Stomach (tissue), 9 donors: ENCODE results near the gene GLDC. TPM values are rescaled to one million over a fixed set of nuclear protein-coding genes. Genes with fewer than 3 reads are reported as not detected.

ENCODE experiments used
- DNase-seq, 2 donors: peaks; one replicate each; pipeline versions ENCODE4 v3.0.0 to v3.0.0-alpha.2; 2013 to 2019
- H3K27ac ChIP-seq, 5 donors: fragments of 200-600 bp in 4 of 5; sonication (generic) in 4 of 5; one replicate each; pipeline ENCODE4 v1.5.1; 2013 to 2019; ENCODE audit warnings: mild to moderate bottlenecking in 1 of 5, moderate library complexity in 1 of 5
- H3K27me3 ChIP-seq, 3 donors: fragments of 200-600 bp; sonication (generic); one replicate each; pipeline ENCODE4 v1.5.1; 2017 to 2019; ENCODE audit warnings: mixed run types in 1 of 3
- H3K36me3 ChIP-seq, 4 donors: fragments of 200-600 bp; sonication (generic); 1 replicate in 3 of 4; 2 replicates in 1 of 4; pipeline ENCODE4 v1.5.1; 2016 to 2019
- H3K4me1 ChIP-seq, 4 donors: fragments of 200-600 bp; sonication (generic); one replicate each; pipeline ENCODE4 v1.5.1; 2016 to 2019
- H3K4me3 ChIP-seq, 4 donors: fragments of 200-600 bp; sonication (generic) in 3 of 4; one replicate each; pipeline ENCODE4 v1.5.1; 2016 to 2019; ENCODE audit warnings: mild to moderate bottlenecking in 1 of 4
- H3K9me3 ChIP-seq, 4 donors: fragments of 200-600 bp; sonication (generic); one replicate each; pipeline ENCODE4 v1.5.1; 2016 to 2019
- CTCF ChIP-seq, 7 experiments: fragments of 450-650 bp in 4 of 7; fragments of 200-600 bp in 3 of 7; sonication (generic) in 3 of 7; IDR thresholded peaks; one replicate each; pipeline ENCODE4 v1.5.1; 2016 to 2019; ENCODE audit warnings: antibody characterized with exemption in 7 of 7, control low read depth in 2 of 7, mild to moderate bottlenecking in 1 of 7
- EP300 ChIP-seq: sonication (generic); formaldehyde crosslinking; IDR thresholded peaks from one replicate; pipeline ENCODE4 v1.6.1; 2017; ENCODE audit warnings: antibody characterized with exemption
- POLR2A ChIP-seq, 4 donors: fragments of 450-650 bp; IDR thresholded peaks; one replicate each; pipeline ENCODE4 v1.6.1; 2016; ENCODE audit warnings: antibody characterized with exemption in 4 of 4, control low read depth in 2 of 4, mild to moderate bottlenecking in 1 of 4, moderate library complexity in 1 of 4
- POLR2AphosphoS5 ChIP-seq, 3 donors: sonication (generic); formaldehyde crosslinking; IDR thresholded peaks; one replicate each; pipeline ENCODE4 v1.6.1; 2016; ENCODE audit warnings: antibody characterized with exemption in 3 of 3
- WGBS, 5 donors: extraction: QIAGEN DNeasy Blood & Tissue Kit in 3 of 5; methylation state at CpG; one replicate each; pipeline versions ENCODE4 v1.1.5 to v1.1.7; 2013 to 2018; 5-methylcytosine and 5-hydroxymethylcytosine counted together
- intact Hi-C: fragments of 100-400 bp; cut with DNase I; formaldehyde crosslinking; loops from one replicate; pipeline ENCODE4 v1.15.1; 2023; ENCODE audit warnings: low total_unique reads
- polyA plus RNA-seq, 3 donors: library from polyadenylated mRNA; stranded (reverse); fragments of 200-250 nt; gene quantifications; one replicate each; pipeline ENCODE4 v1.2.3, GENCODE V29; 2013
- total RNA-seq, 5 donors: library from RNA; depleted of rRNA; stranded (reverse); fragments of >200 nt; gene quantifications; one replicate each; pipeline versions ENCODE4 v1.1.0 to v1.2.3, GENCODE V29; 2014 to 2016
- donor health status: healthy with polysubstance abuse.
- donor health status: Bipolar disorder and iron deficiency.
- donor health status: healthy.

The GLDC gene
- total and polyA plus RNA-seq, 8 donors, result 0.31 to 3.7 (median 1.3) TPM; not detected in 4

GRCh38 chr9:6564868-6565267 is 80.7 kb downstream of the GLDC start:
- peak in 1 of 2 donors; percentile 34 for DNase-seq
- intact Hi-C loops, result loop anchor here (5.0 kb wide), 1 partner anchor 208 kb away; no protein-coding TSS in a partner anchor
- no peak for TF ChIP-seq CTCF (IDR thresholded peaks at IDR 0.05)
- no peak for TF ChIP-seq POLR2A (IDR thresholded peaks at IDR 0.05)
- no peak for TF ChIP-seq POLR2AphosphoS5 (IDR thresholded peaks at IDR 0.05)
- no peak for TF ChIP-seq EP300
- Histone ChIP-seq H3K36me3 (no peaks in the 10 kb centered on the region), H3K4me3 (no peak overlapping the region), H3K27ac (no peak overlapping the region), H3K4me1 (no peaks in the 10 kb centered on the region), H3K9me3 (no peaks in the 10 kb centered on the region), H3K27me3 (no peaks in the 10 kb centered on the region)
- WGBS, 5 donors, result 39 to 74% (median 54%) methylated on average over 3 of the region's 3 CpGs

- H3K27ac ChIP-seq, result no peak overlapping the region
- TF ChIP-seq POLR2A (IDR thresholded peaks at IDR 0.05) (no peak), EP300 (no peak), POLR2AphosphoS5 (IDR thresholded peaks at IDR 0.05) (no peak), CTCF (IDR thresholded peaks at IDR 0.05) (no peak)
- 77 to 94% (median 93%) methylated on average over 4 to 5 of the region's 5 CpGs for WGBS, 5 donors
- no peak for DNase-seq
- no peaks in the 10 kb centered on the region for H3K27me3 ChIP-seq
- H3K9me3 ChIP-seq, result no peaks in the 10 kb centered on the region
- H3K36me3 ChIP-seq, result no peaks in the 10 kb centered on the region
- no peak overlapping the region for H3K4me3 ChIP-seq
- no peaks in the 10 kb centered on the region for H3K4me1 ChIP-seq
- intact Hi-C loops, result loop anchor here (5.0 kb wide), 1 partner anchor 207 kb away; no protein-coding TSS in a partner anchor
Observed at GRCh38 chr9:6564360-6564759, 81.2 kb downstream of the GLDC start.

GRCh38 chr9:6562871-6563430 is 82.6 kb downstream of the GLDC start:
- Histone ChIP-seq H3K4me1 (no peaks in the 10 kb centered on the region), H3K4me3 (no peak overlapping the region), H3K27ac (no peak overlapping the region), H3K9me3 (no peaks in the 10 kb centered on the region), H3K27me3 (no peaks in the 10 kb centered on the region), H3K36me3 (no peaks in the 10 kb centered on the region)
- intact Hi-C loops, result loop anchor here (5.0 kb wide), 1 partner anchor 206 kb away; no protein-coding TSS in a partner anchor
- DNase-seq, result peak in 1 of 2 donors; percentile 17
- 66 to 79% (median 73%) methylated on average over 7 of the region's 7 CpGs for WGBS, 5 donors
- no peak for TF ChIP-seq EP300
- TF ChIP-seq POLR2AphosphoS5 (IDR thresholded peaks at IDR 0.05), result no peak
- TF ChIP-seq CTCF (IDR thresholded peaks at IDR 0.05), result no peak
- TF ChIP-seq POLR2A (IDR thresholded peaks at IDR 0.05), result no peak

- Histone ChIP-seq H3K9me3 (no peaks in the 10 kb centered on the region), H3K36me3 (no peaks in the 10 kb centered on the region), H3K27me3 (no peaks in the 10 kb centered on the region), H3K4me3 (no peak overlapping the region), H3K27ac (no peak overlapping the region), H3K4me1 (no peaks in the 10 kb centered on the region)
- no peak for DNase-seq
- intact Hi-C loops, result loop anchor here (5.0 kb wide), 1 partner anchor 205 kb away; no protein-coding TSS in a partner anchor
- TF ChIP-seq CTCF (IDR thresholded peaks at IDR 0.05) (no peak), POLR2AphosphoS5 (IDR thresholded peaks at IDR 0.05) (no peak), EP300 (no peak), POLR2A (IDR thresholded peaks at IDR 0.05) (no peak)
Observed at GRCh38 chr9:6562201-6562600, 83.3 kb downstream of the GLDC start.
